HCT116 (cell line): ENCODE measurements around the gene CGB7.
"Not testable (repeated sequence)": the region's sequence is repeated elsewhere in the genome, so short reads cannot be mapped to it uniquely, and the experiment has no call there.

Experiments used
- EZH2 ChIP-seq: fragments of 200-600 bp; sonication (generic); IDR thresholded peaks from 2 replicates; pipeline ENCODE4 v1.6.1; 2017; ENCODE audit warnings: antibody characterized with exemption, mixed run types
- EZH2phosphoT487 ChIP-seq: fragments of 200-600 bp; IDR thresholded peaks from 2 replicates; pipeline ENCODE4 v1.6.1; 2018; ENCODE audit warnings: antibody characterized with exemption, borderline replicate concordance
- POLR2AphosphoS5 ChIP-seq: IDR thresholded peaks from 2 replicates; pipeline ENCODE4 v1.6.1; 2011; ENCODE audit warnings: mild to moderate bottlenecking, low read depth, low read length, moderate library complexity
- YY1 ChIP-seq: IDR thresholded peaks from 2 replicates; pipeline ENCODE4 v1.6.1; 2011; ENCODE audit warnings: low read length, low read depth, moderate library complexity, mild to moderate bottlenecking; ENCODE audit not compliant: insufficient replicate concordance; ENCODE audit errors: extremely low read depth
- TF ChIP-seq, protein P1 (sequence below), 3 experiments: fragments of 200-600 bp in 1 of 3; sonication (generic) in 1 of 3; IDR thresholded peaks in 2 of 3; conservative IDR thresholded peaks in 1 of 3; 2 replicates each; pipeline ENCODE4 v1.5.1; 2012 to 2017; ENCODE audit warnings: low read depth in 2 of 3, low read length in 2 of 3, antibody characterized with exemption in 1 of 3, borderline replicate concordance in 1 of 3, control low read depth in 1 of 3, mild to moderate bottlenecking in 1 of 3, mixed read lengths in 1 of 3, mixed run types in 1 of 3, moderate library complexity in 1 of 3; ENCODE audit not compliant: insufficient read depth in 1 of 3
- TF ChIP-seq, protein P2 (sequence below): IDR thresholded peaks from 2 replicates; pipeline ENCODE4 v1.6.1; 2012

DNA sequence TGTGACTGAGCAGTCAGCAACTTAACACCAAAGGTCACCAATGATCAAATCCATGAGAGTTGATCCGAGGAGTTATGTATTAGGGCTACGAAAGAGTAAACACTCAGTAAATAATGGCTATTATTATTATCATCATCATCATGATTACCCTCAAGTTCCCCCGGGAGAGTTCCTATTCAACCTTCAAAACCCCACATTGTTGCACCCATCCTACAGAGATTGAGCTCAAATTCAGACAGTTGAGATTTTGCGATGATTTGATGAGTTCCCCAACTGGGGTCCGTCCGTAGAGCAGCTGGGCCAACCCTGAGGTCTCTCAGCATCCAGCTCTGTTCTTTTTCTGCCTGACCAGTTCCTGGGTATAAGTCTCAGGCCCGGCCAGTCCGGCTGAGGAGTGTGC lies 19.4 kb downstream of the CGB7 start:
- not testable (repeated sequence) for TF ChIP-seq YY1, EZH2phosphoT487, POLR2AphosphoS5, EZH2
- TF ChIP-seq, protein P1, sequence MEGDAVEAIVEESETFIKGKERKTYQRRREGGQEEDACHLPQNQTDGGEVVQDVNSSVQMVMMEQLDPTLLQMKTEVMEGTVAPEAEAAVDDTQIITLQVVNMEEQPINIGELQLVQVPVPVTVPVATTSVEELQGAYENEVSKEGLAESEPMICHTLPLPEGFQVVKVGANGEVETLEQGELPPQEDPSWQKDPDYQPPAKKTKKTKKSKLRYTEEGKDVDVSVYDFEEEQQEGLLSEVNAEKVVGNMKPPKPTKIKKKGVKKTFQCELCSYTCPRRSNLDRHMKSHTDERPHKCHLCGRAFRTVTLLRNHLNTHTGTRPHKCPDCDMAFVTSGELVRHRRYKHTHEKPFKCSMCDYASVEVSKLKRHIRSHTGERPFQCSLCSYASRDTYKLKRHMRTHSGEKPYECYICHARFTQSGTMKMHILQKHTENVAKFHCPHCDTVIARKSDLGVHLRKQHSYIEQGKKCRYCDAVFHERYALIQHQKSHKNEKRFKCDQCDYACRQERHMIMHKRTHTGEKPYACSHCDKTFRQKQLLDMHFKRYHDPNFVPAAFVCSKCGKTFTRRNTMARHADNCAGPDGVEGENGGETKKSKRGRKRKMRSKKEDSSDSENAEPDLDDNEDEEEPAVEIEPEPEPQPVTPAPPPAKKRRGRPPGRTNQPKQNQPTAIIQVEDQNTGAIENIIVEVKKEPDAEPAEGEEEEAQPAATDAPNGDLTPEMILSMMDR (IDR thresholded peaks at IDR 0.05 in 2 of 3, conservative IDR thresholded peaks at IDR 0.05 in 1 of 3; ENCODE audit: borderline replicate concordance in 1 of 3, insufficient read depth in 1 of 3, low read depth in 2 of 3, low read length in 2 of 3) = not testable (repeated sequence)
- TF ChIP-seq, protein P2, sequence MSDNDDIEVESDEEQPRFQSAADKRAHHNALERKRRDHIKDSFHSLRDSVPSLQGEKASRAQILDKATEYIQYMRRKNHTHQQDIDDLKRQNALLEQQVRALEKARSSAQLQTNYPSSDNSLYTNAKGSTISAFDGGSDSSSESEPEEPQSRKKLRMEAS = not testable (repeated sequence)
